Brain microvascular endothelial cell (primary cell): ENCODE results near the gene WSB2.

Source experiments
- DNase-seq: peaks from one replicate; pipeline ENCODE4 v3.0.0-alpha.2; 2020
- H3K27ac ChIP-seq: fragments of 250-450 bp; sonication (Bioruptor Pico); 2 replicates; pipeline ENCODE4 v1.5.1; 2020; ENCODE audit warnings: mild to moderate bottlenecking, moderate library complexity
- H3K27me3 ChIP-seq: fragments of 250-450 bp; sonication (Bioruptor Pico); replicated peaks from 2 replicates; pipeline ENCODE4 v1.5.1; 2020; ENCODE audit warnings: mild to moderate bottlenecking
- H3K36me3 ChIP-seq: fragments of 250-450 bp; sonication (Bioruptor Pico); replicated peaks from 2 replicates; pipeline ENCODE4 v1.5.1; 2020; ENCODE audit warnings: mild to moderate bottlenecking
- H3K4me3 ChIP-seq: 2 replicates; pipeline ENCODE4 v1.5.1; 2011; ENCODE audit warnings: low read depth, mild to moderate bottlenecking, control low read depth, low read length, moderate library complexity
- in situ Hi-C: cut with HindIII; loops from 2 replicates; pipeline ENCODE4 v1.10.0; 2017; ENCODE audit warnings: low sequenced_read_pairs, low pct_ligation_motif_present
- TF ChIP-seq, protein P1 (sequence below): IDR thresholded peaks from 2 replicates; pipeline ENCODE4 v1.5.1; 2011; ENCODE audit warnings: low read depth, mild to moderate bottlenecking, moderate library complexity, low read length, control low read depth, inconsistent platforms; ENCODE audit errors: missing control alignments

The WSB2 gene

GRCh38 chr12:118035190-118036041, 25.6 kb downstream of the WSB2 start:
- TF ChIP-seq, protein P1, sequence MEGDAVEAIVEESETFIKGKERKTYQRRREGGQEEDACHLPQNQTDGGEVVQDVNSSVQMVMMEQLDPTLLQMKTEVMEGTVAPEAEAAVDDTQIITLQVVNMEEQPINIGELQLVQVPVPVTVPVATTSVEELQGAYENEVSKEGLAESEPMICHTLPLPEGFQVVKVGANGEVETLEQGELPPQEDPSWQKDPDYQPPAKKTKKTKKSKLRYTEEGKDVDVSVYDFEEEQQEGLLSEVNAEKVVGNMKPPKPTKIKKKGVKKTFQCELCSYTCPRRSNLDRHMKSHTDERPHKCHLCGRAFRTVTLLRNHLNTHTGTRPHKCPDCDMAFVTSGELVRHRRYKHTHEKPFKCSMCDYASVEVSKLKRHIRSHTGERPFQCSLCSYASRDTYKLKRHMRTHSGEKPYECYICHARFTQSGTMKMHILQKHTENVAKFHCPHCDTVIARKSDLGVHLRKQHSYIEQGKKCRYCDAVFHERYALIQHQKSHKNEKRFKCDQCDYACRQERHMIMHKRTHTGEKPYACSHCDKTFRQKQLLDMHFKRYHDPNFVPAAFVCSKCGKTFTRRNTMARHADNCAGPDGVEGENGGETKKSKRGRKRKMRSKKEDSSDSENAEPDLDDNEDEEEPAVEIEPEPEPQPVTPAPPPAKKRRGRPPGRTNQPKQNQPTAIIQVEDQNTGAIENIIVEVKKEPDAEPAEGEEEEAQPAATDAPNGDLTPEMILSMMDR, result peak; percentile 43
- no peaks in the 10 kb centered on the region for H3K27me3 ChIP-seq
- peaks cover 68% of the 10 kb centered on the region for H3K36me3 ChIP-seq
- no peak overlapping the region for H3K27ac ChIP-seq
- no peak overlapping the region for H3K4me3 ChIP-seq
- peak; percentile 6 for DNase-seq
- in situ Hi-C loops, result no loop called here

- H3K4me3 ChIP-seq, result no peak overlapping the region
- H3K27ac ChIP-seq, result no peak overlapping the region
- H3K27me3 ChIP-seq, result no peaks in the 10 kb centered on the region
- in situ Hi-C loops, result no loop called here
- DNase-seq, result peak; percentile 53
- H3K36me3 ChIP-seq, result peaks cover 69% of the 10 kb centered on the region
- TF ChIP-seq, protein P1, result peak; percentile 62
Observed at GRCh38 chr12:118034429-118035189, 26.4 kb downstream of the WSB2 start.

- no peak overlapping the region for H3K27ac ChIP-seq
- H3K4me3 ChIP-seq, result no peak overlapping the region
- H3K27me3 ChIP-seq, result no peaks in the 10 kb centered on the region
- TF ChIP-seq, protein P1, result no peak
- no peak for DNase-seq
- in situ Hi-C loops, result no loop called here
- peaks cover 65% of the 10 kb centered on the region for H3K36me3 ChIP-seq
Observed at GRCh38 chr12:118033902-118034301, 27.1 kb downstream of the WSB2 start.

DNA sequence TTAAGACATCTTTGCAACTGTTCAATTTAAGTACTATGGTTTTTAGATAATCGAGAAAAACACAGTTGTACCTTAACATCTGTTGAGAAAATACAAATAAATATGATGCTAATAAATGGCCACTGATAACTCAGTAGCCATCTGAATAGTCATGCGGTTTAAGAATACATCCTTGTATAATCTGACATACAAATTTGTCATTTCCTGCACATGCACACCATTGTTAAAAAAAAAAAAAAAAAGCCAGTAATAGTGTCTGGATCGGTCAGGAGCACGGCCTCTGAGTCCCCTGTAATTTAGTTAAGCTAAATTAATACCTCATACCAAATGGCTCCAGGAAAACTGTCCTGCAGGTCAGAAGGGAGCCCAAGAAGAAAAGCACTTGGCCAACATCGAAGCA, 27.7 kb downstream of the WSB2 start:
- no peak overlapping the region for H3K27ac ChIP-seq
- in situ Hi-C loops, result no loop called here
- H3K36me3 ChIP-seq, result peaks cover 61% of the 10 kb centered on the region
- TF ChIP-seq, protein P1, result no peak
- DNase-seq, result no peak
- no peak overlapping the region for H3K4me3 ChIP-seq
- no peaks in the 10 kb centered on the region for H3K27me3 ChIP-seq

GRCh38 chr12:118032188-118032587, 28.8 kb downstream of the WSB2 start:
- in situ Hi-C loops, result no loop called here
- TF ChIP-seq, protein P1, result no peak
- H3K27me3 ChIP-seq, result no peaks in the 10 kb centered on the region
- peaks cover 52% of the 10 kb centered on the region for H3K36me3 ChIP-seq
- H3K4me3 ChIP-seq, result no peak overlapping the region
- DNase-seq, result no peak
- H3K27ac ChIP-seq, result no peak overlapping the region
